ENCODE data around the gene COL19A1.
"Not testable (repeated sequence)": the region's sequence is repeated elsewhere in the genome, so short reads cannot be mapped to it uniquely, and the experiment has no call there.

The COL19A1 gene

DNA sequence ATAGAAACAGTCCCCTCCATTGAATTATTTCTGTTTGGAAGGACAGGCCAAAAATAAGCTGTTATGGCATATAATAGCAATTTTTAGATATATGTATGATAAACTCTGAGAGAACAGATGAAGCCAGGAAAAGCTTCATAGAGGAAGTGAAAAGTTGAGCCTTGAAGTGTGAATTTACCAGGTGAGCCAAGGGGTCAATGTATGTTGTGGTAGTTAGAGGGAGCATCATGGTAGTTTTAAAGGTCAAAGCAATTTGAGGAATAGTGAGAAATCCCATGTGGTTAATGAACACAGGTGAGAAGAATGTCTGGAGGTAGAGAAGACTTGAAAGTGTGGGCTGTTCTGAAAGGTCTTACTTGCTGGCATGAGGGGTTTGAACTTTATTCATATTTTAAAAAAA is 47.0 kb downstream of the COL19A1 start:
- DNase-seq: no peak

- no peak for DNase-seq
Observed at GRCh38 chr6:69914015-69914485, 47.7 kb downstream of the COL19A1 start.

DNA sequence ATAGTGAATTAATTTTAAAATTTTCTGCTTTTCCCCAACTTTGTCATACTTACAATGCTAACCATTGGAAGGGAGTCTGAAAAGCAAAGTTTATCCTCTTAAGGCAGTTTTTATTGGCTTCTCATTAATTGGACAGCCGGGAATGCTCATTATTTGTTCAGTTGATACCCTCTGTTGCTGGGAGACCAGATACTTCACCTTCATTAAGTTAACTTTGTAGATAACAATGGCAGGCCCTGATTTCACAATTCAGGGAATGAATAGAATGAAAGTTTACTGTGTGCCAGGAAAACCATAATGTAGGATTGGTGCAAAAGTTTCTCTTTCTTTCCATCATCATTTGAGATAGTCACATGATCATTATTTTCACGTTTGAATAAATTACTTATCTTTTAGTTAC is 49.0 kb downstream of the COL19A1 start:
- DNase-seq: no peak

DNA sequence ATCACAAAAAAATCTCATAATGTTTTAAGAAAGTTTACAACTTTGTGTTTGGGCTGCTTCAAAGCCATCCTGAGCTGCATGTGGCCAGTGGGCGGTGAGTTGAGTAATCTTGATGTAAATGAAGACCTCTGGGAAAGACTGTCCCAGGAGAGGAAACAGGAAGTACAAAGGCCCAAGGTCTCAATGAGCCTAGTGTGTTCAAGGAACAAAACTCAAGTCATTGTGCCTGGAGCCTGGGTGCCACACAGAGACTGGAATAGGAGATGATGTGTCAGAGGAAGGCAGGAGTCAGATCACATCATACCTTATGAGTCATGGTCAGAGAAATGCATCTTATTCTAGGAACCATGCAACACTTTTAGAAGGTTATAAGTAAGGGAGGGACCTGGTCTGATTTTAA is 51.5 kb downstream of the COL19A1 start:
- DNase-seq: peak; percentile 11

- no peak for DNase-seq
Observed at GRCh38 chr6:69918813-69919475, 52.6 kb downstream of the COL19A1 start.

- not testable (repeated sequence) for DNase-seq
Observed at GRCh38 chr6:69921066-69921465, 54.7 kb downstream of the COL19A1 start.

DNA sequence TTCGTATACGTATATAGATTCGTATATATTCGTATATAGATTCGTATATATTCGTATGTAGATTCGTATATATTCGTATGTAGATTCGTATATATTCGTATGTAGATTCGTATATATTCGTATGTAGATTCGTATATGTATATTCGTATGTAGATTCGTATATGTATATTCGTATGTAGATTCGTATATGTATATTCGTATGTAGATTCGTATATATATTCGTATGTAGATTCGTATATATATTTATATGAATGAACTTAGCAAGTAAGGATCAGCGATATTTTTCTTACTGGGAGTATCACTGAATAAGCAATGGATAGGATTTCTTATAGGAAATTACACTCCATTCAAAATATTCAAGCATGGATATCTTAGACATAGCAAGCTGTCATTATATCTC is 55.3 kb downstream of the COL19A1 start:
- not testable (repeated sequence) for DNase-seq

- no peak for DNase-seq
Observed at GRCh38 chr6:69926745-69927144, 60.4 kb downstream of the COL19A1 start.

DNA sequence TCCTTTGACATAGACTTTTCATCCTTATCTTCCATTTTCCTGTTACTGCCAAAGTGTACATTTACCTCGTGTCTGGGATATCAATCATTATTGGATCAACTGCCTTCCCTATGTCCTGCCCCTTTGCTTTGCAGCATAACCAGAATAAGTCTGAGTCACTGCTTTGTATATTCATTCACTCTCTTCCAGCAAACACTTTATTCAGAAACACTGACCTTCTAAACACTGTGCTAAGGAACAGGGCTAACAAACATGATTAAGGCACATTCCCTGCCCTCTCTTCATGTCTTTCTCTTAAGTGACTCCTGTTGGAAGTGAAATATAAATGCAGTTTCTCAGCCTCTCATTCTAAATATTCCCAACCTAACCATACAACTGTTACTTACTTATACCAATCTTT is 66.9 kb downstream of the COL19A1 start:
- no peak for DNase-seq

- no peak for DNase-seq
Observed at GRCh38 chr6:69935079-69935478, 68.7 kb downstream of the COL19A1 start.

GRCh38 chr6:69936674-69937363 is 70.5 kb downstream of the COL19A1 start:
- DNase-seq: no peak

- DNase-seq: no peak
Observed at GRCh38 chr6:69937402-69938136, 71.2 kb downstream of the COL19A1 start.

DNA sequence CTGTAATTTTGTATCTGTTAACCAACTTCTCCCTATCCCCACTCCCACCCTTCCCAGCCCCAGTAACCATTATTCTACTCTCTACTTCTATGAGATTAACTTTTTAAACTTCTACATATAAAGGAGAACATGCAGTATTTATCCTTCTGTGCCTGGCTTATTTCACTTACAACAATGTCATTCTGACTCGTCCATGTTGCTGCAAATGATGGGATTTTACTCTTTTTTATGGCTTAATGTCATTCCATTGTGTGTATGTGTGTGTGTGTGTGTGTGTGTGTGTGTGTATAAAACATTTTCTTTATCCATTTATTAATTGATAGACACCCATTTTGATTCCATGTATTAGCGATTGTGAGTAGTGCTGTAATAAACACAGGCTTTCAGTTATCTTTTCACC is 76.1 kb downstream of the COL19A1 start:
- DNase-seq: no peak

GRCh38 chr6:69945192-69945591 is 78.8 kb downstream of the COL19A1 start:
- no peak for DNase-seq

- no peak for DNase-seq
Observed at GRCh38 chr6:69948479-69949114, 82.2 kb downstream of the COL19A1 start.

DNA sequence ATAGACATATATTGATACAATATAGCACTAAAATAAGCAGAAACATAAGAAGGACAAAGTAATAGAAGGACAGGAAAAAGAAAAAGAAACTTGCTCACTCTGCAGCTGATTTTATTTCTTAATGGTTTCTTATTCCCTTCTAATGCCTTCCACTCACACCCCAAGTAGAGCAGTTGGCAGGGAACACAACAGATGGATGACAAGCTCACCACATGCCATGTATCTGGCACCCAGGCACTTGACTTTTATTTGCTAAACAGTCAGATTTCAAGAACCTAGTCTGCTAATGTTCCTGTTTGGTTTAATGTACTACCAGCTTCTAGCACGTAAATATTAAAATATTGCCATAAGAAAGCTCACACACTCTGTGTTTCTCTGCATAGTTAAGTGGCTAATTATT is 87.1 kb downstream of the COL19A1 start:
- no peak for DNase-seq

DNA sequence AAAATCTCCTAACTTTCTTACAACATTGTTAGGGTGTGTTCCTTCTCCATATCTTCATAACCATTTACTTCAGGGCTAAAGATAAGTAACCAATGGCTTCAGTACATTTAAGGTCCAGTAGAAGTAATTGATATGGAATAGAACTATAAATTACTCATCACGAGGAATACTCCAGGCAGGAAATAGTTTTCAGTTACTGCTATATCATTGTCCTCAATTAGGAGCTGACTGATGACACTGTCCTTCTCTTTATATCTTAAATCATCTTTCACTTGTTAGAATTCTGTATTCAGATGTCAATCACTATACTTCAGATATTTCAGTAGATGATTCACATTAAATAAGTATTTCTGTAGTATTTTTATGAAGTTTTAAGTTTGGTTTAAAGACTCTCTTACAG is 88.4 kb downstream of the COL19A1 start:
- no peak for DNase-seq

GRCh38 chr6:69957985-69958559 is 91.7 kb downstream of the COL19A1 start:
- DNase-seq: no peak

DNA sequence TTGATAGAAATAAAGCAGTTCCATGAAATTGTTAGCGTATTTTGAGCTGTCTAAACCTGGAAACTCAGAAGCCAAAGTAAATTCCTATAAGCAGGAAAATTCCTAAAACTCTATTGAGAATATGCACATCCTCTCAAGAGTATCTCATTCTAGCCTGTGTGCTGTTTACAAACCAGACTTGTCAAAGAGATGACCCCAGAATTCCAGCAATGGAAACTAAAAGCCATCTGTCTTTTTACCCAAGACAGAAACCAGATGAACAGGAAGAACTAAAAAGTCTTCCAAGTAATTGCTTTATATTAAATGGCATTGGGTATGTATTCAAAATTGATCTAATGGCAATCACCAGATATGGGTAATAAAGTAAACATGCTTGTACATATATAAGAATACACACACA is 92.6 kb downstream of the COL19A1 start:
- no peak for DNase-seq

DNA sequence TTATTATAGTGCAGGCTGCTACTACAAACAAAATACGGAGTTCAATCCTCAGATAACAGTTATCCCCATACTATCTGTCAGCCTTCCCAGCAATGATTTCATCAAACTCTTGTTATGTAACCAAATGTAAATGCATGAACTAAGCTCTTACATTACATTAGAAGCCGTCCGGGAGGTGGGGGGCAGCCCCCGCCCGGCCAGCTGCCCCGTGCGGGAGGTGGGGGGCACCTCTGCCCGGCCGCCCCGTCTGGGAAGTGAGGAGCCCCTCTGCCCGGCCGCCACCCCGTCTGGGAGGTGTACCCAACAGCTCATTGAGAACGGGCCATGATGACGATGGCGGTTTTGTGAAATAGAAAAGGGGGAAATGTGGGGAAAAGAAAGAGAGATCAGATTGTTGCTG is 99.6 kb downstream of the COL19A1 start:
- DNase-seq: not testable (repeated sequence)

DNA sequence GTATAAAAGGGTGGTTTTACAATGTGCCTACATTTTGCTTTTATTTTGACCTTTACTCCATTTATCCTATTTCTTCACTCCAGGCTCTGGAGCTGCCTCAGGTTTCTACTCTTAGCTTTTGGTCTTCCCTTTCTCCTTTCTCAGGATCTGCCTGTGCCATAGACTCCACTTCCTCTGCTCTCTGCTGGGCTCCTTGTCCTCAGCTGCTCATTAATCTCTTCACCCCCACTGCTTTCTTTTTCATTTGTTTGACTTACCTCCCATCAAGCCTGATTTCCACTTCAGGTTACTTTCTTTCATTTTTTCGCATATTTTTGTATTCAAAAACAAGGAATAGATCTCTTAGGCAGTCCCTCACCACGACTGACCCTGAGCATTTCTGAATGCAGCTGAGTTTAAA is 106.8 kb downstream of the COL19A1 start:
- DNase-seq: no peak

DNA sequence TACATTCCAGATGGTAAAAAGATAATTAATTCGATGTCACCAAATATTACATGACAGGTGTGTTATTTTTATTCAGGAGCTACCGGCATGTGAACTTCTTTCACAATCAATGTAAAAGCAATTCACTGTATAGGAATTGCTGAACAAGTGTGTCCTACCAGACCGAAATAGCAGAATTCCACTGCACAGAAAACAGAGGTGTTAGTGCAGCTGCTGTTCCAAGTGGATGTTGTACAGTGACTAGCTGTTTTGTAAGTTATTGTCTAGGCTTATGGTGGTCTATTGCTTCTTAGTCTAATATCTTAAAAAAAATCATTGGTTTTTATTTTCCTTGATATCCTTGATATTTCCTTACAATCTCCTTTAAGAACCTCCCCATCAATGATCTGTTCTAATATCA is 107.4 kb downstream of the COL19A1 start:
- DNase-seq: no peak

GRCh38 chr6:69974193-69974592 is 107.8 kb downstream of the COL19A1 start:
- no peak for DNase-seq
